Skeletal muscle cell (primary cell): ENCODE data around the gene TOMM70.
"Not testable (repeated sequence)": the region's sequence is repeated elsewhere in the genome, so short reads cannot be mapped to it uniquely, and the experiment has no call there.

Source experiments
- DNase-seq: peaks from one replicate; pipeline ENCODE4 v3.0.0-alpha.2; 2010; ENCODE audit warnings: low read depth
- H3K4me3 ChIP-seq: 2 replicates; pipeline ENCODE4 v1.5.1; 2011; ENCODE audit warnings: low read depth, mild to moderate bottlenecking, control low read depth, low read length, moderate library complexity

The TOMM70 gene

DNA sequence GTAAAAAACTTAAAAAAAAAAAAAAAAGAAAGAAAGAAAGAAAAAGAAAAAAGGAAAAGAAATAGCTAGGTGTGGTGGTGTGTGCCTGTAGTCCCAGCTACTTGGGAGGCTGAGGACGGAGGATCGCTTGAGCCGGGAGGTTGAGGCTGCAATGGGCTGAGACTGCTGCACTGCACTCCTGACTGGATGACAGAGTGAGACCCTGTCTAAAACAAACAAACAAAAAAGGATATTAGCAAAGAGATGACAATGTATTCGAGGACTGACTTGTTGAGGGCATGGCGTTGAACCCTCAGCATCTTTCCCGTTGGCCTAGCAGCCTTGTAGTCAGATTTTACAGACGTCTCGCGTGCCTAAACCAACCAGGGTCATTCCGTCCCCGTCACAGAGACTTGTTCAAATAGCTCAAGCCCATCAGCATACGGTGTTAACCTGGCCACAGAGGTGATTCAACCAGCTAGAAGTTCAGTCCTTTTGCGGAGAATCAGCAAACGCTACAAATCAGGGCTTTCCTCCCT, 66.9 kb downstream of the TOMM70 start:
- DNase-seq, result no peak
- H3K4me3 ChIP-seq, result peak overlapping the region; percentile 52

DNA sequence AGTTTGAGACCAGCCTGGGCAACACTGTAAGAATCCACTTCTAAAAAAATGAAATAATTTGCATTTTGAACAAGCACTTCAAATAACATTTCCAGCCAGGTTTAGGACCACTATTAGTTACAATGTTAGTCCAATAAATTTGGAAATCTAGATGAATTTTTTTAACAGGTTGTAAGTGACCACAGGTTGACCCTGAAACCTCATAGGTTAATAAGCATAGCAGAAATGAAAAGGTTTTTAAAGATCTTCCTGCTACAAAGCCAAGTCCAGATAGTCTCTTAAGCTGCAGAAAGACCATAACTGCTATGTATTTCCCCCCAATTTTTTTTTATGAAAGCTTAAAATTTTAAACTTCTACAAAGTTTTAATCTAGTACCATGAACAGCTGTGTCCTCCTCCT, 67.8 kb downstream of the TOMM70 start:
- H3K4me3 ChIP-seq, result no peak overlapping the region
- DNase-seq, result no peak

DNA sequence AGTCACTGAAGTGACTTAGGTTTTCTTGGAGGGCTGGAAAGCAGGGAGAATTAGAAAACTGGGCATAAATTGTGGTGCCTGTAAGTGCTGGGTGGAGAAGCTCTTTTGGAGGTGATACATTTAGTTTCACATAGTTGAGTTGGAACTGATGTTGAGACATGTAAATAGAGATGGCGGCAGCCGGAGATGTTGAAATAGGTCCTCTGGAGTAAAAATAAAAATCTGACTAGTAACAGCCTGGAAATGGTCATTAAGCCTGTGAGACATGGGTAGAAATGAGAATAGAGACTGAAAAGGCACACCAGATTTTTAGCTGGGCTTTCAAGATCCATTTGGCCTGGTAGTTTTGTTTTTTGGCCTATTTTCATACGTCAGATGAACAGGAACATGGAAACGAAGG, 69.2 kb downstream of the TOMM70 start:
- DNase-seq, result no peak

DNA sequence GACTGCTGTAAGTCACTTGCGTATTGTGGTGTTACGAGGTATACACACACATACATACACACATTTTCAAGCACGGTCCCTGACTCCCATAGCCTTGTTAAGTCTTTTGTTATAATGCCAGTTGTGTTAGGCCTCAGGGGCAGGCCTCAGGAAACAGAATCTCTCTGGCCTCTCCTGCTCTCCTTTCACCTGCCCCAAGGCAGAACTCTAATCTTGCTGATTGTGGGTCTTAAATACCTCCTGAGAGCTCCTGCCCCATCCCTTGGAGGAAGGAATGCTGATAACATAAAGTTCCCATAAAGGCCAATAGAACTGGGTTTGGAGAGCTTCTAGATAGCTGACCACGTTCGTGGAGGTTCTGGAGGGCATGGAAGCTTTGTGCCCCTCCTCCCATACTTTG, 70.2 kb downstream of the TOMM70 start:
- no peak overlapping the region for H3K4me3 ChIP-seq
- no peak for DNase-seq

More for the DNA sequence above, 69.2 kb downstream of the TOMM70 start:
- no peak overlapping the region for H3K4me3 ChIP-seq

DNA sequence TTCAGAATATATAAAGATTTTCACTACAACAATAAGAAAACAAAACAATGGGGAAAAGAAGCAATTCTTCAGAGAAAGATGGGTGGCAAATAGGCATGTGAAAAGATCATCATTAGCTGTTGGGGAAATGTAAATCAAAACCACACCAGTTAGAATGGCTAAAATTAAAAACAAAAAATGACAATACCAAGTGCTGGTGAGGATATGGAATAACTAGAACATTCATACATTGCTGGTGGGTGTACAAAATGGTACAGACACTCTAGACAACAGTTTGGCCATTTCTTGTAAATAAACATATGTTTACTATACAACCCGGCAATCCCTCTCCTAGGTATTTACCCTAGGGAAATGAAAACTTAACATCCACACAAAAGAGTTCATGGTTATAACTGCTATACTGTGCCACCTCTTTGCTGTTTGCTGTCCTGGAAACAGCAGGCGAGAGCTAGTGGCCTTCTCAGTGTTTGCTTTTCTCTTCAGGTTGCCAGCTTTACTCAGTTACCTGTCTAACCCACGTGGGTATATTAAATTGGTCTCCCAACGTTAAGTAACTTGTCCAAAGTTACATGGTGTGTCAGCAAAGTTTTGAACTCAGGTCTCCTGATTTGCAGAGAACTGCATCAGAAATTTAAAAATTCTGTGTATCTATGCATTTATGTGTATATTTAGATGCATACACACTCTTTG, 70.9 kb downstream of the TOMM70 start:
- DNase-seq, result no peak
- H3K4me3 ChIP-seq, result no peak overlapping the region

- DNase-seq, H3K4me3 ChIP-seq: not testable (repeated sequence)
These were observed 73.5 kb downstream of the TOMM70 start for GRCh38 chr3:100327377-100327776.

GRCh38 chr3:100325827-100326226, 75.1 kb downstream of the TOMM70 start:
- no peak for DNase-seq
- H3K4me3 ChIP-seq, result no peak overlapping the region

DNA sequence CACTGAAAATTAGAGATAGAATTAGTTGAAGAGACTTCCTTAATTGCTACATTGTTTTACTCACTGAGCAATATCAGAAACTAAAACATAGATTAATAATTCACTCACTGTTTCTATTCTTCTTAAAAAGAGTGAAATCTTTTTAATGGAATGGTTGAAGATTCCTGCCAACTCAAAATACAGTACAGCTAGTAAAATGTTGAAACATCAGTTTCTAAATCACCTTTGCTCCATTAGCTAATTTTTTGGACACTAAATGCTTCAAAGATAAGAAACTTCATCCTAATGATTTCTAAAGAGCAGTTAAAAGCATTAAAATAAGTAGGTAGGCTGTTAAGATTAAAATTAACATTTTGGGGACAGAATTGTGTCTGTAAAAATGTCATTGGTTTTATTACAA, 76.8 kb downstream of the TOMM70 start:
- DNase-seq, result no peak
- H3K4me3 ChIP-seq, result no peak overlapping the region

DNA sequence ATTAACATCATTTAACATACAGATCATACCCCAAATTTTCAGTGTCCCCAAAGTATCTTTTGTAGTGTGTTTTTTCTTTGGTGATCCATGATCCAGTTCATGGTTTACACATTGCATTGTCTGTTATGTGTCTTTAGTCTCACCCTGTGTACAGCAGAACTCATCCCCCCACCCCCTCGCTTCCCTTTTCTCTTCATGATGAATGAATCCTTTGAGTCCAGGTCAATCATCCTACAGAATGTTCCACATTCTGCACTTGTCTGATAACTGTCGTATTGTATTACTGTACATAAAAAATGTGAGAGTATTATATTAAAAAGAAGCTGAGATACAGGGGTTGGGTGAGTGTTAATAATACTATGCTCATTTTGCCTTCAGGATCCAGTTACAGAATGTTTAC, 80.9 kb downstream of the TOMM70 start:
- no peak for DNase-seq
- H3K4me3 ChIP-seq, result no peak overlapping the region

- DNase-seq, result no peak
- H3K4me3 ChIP-seq, result no peak overlapping the region
These were observed 83.0 kb downstream of the TOMM70 start for GRCh38 chr3:100317912-100318311.

GRCh38 chr3:100316641-100317069, 84.2 kb downstream of the TOMM70 start:
- peak; percentile 25 for DNase-seq
- H3K4me3 ChIP-seq, result no peak overlapping the region
